GM10248 (cell line): ENCODE measurements around the gene MSANTD4.

Experiments
- CTCF ChIA-PET: fragments of 300-600 bp; sonication (Branson Sonifier 250); formaldehyde crosslinking; extraction: SDS; loops from one replicate; lab custom pipeline; 2021; ENCODE audit warnings: antibody characterized with exemption; lab: Yijun Ruan, JAX
- POLR2A ChIA-PET: fragments of 350-650 bp; sonication (Branson Sonifier 250); formaldehyde crosslinking; extraction: SDS; loops from one replicate; lab custom pipeline; 2020; ENCODE audit warnings: antibody characterized with exemption; lab: Yijun Ruan, JAX
- DNase-seq: peaks from one replicate; pipeline ENCODE4 v3.0.0; 2012; ENCODE audit errors: extremely low spot score
- TF ChIP-seq, protein P1 (sequence below): IDR thresholded peaks from 2 replicates; pipeline ENCODE4 v1.5.1; 2012; ENCODE audit warnings: mild to moderate bottlenecking, low read depth; ENCODE audit errors: extremely low read depth, missing control alignments, control extremely low read depth

Gene MSANTD4

DNA sequence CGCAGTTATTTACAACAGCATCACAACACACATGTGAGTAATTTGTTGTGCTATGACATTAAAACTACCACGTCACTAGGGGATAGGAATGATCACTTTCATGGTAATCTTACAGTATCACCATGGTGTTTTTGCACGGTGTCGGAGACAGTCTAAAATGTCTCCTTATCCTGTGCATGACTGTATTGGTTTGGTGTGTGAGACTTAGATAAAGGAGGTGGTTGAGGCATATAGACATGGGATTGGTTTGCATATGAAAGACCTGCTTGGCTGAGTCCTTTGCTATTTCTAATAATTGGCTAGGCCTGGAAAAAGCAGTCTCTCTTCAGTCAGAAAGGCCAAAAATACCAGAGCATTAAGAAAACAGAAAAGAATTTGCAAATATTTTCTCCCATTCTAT, 30.2 kb downstream of the MSANTD4 start:
- ChIA-PET CTCF (no interaction called here), POLR2A (no interaction called here)
- TF ChIP-seq, protein P1, sequence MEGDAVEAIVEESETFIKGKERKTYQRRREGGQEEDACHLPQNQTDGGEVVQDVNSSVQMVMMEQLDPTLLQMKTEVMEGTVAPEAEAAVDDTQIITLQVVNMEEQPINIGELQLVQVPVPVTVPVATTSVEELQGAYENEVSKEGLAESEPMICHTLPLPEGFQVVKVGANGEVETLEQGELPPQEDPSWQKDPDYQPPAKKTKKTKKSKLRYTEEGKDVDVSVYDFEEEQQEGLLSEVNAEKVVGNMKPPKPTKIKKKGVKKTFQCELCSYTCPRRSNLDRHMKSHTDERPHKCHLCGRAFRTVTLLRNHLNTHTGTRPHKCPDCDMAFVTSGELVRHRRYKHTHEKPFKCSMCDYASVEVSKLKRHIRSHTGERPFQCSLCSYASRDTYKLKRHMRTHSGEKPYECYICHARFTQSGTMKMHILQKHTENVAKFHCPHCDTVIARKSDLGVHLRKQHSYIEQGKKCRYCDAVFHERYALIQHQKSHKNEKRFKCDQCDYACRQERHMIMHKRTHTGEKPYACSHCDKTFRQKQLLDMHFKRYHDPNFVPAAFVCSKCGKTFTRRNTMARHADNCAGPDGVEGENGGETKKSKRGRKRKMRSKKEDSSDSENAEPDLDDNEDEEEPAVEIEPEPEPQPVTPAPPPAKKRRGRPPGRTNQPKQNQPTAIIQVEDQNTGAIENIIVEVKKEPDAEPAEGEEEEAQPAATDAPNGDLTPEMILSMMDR: no peak
- no peak for DNase-seq

DNA sequence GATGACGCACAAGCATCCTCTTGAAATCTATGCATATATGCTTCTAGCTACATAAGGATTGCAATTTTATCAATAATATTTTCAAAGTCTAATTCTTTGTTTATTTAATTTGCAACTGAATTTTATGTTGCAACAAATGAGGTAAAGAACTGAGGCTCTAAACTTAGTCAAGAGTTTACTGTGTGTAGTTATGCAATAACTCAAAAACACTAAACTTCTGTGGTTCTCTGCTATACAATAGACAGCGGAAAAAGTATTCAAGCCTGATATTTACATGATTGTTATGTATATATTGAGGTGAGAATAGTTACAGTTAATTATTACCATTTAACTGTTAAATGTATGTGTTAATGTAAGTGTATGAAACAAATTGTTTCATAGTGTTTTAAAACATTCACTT, 32.9 kb downstream of the MSANTD4 start:
- TF ChIP-seq, protein P1: no peak
- POLR2A ChIA-PET: no interaction called here
- DNase-seq: no peak
- CTCF ChIA-PET: no interaction called here

DNA sequence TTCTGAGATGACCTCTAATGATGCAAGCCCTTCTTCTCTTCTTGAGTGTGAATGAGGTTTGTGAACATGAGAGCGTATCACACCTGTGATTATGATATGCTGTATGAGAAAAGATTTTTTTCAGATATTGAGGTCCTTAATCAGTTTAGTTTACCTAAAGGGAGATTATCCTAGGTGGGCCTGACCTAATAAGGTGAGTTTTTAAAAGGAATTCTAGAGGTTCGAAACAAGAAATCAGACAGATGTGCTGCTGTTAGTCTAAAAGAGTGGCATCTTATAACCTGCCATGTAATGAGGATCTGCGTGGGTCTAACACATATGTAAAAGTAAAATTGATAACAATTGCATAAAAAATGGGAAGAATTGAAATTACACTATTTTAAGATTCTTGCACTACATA, 33.8 kb downstream of the MSANTD4 start:
- DNase-seq: no peak
- TF ChIP-seq, protein P1: no peak
- POLR2A ChIA-PET: no interaction called here
- CTCF ChIA-PET: no interaction called here

DNA sequence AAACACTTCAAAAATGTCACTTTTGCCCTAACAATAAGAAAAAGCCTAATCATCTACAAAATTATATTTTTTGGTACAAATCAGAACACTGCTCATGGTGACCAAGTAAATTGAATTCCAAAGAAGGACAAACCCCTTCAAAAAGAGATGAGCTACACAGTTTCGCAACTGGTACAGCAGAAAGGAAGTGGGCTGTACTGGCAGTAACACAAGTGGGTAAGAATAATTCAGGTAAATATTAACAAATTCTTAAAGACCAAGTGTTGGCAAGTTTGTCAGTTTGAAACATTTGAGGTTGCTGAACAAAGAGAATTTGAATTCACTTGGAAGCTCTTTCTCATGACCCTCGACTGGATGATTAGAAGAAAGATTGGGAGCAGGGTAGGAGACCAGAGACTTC, 35.5 kb downstream of the MSANTD4 start:
- CTCF ChIA-PET: interaction anchor here (1.4 to 2.1 kb wide), 2 partner anchors 9 to 15 kb away, joined by 5 to 6 read pairs; no protein-coding TSS in a partner anchor
- no peak for DNase-seq
- TF ChIP-seq, protein P1: no peak
- POLR2A ChIA-PET: no interaction called here

DNA sequence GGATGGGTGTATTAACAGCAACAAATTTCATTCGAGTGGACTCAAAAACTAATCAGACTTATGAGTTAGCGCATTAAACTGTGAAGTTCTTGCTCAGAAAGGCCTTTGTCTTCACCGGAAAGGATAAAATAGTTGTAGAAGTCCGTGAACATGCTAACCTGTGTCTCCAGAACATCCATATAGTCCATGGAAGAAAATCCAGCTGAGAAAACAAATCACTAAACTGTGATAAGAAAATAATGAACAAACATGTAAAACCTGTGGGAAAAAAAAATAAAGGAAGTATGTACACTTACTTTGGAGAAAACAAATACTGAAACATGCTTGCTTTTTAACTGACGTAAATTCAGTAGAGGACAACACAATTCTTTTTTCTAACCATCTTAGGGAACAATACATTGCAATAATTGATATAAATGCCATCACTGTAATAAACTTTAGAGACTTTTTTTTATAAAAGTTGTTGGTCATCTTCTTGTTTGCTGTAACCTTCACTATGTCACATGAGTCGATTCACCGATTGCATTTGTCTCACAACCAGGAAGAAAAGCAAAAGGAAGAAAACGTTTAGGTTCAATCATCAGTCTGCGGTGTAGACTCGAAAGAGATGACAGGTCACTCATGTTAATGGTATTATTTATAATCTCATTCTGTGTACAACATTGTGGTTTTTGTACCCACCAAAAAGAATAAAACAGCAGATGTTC, 41.9 kb downstream of the MSANTD4 start:
- DNase-seq: no peak
- POLR2A ChIA-PET: no interaction called here
- TF ChIP-seq, protein P1: no peak
- CTCF ChIA-PET: interaction anchor here (1.0 to 1.5 kb wide), 2 partner anchors 14 to 43 kb away, joined by 3 read pairs; no protein-coding TSS in a partner anchor

DNA sequence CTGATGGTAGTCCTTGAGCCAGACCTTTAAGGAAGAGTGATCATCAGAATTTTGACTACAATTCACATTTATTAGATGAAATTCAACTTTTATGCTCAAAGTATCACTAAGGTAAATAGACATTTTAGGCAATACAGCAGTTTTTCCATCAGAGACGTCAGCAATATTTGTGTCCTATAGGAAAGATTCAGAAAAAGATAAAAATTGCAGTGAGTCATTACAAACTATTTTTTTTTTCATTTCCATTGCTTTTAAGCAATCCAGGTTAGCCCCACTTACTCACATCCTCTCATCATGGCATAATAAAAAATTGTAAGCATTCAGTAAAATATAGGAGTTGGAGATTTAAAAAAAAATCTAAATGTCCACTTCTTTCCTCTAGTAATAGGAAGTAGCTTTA, 46.9 kb downstream of the MSANTD4 start:
- ChIA-PET CTCF (interaction anchor here (0.8 kb wide), 1 partner anchor 21 kb away, joined by 3 read pairs; no protein-coding TSS in a partner anchor), POLR2A (no interaction called here)
- TF ChIP-seq, protein P1: no peak
- no peak for DNase-seq

DNA sequence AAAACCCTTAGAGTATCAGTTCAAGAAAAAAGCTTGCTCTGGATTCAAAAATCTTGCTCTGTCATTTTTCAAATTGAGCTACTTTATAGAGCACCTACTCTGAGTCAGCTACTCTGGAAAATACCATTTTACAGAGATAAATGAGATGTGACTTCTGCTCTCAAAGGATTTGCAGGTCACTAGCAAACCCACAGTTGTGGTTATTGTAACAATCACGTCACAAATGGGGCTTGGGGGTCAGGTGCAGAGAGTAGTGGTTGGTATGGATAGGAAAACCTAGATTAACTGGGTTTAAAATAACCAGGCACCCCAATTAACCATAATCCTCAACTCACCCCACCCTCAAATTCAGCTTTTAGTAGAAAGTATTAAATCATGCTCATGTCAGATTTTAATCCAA, 52.3 kb downstream of the MSANTD4 start:
- TF ChIP-seq, protein P1: no peak
- CTCF ChIA-PET: interaction anchor here (0.7 to 0.9 kb wide), 2 partner anchors 14 to 21 kb away, joined by 3 to 4 read pairs; no protein-coding TSS in a partner anchor
- POLR2A ChIA-PET: no interaction called here
- DNase-seq: no peak
